GM13976 (cell line): ENCODE data around the gene OFD1.

Experiments used
- DNase-seq: peaks from one replicate; pipeline ENCODE4 v3.0.0; 2012; ENCODE audit warnings: low spot score
- CTCF ChIP-seq: IDR thresholded peaks from 2 replicates; pipeline ENCODE4 v1.5.1; 2012; ENCODE audit warnings: borderline replicate concordance, mild to moderate bottlenecking; ENCODE audit not compliant: insufficient read depth; ENCODE audit errors: extremely low read depth, missing control alignments, control extremely low read depth
- in situ Hi-C: fragments of 300-500 bp; cut with MboI; formaldehyde crosslinking; loops from one replicate; pipeline ENCODE4 v1.12.0; 2022; ENCODE audit warnings: low sequenced_read_pairs, mixed read lengths, inconsistent platforms; ENCODE audit not compliant: unreplicated experiment

The OFD1 gene

GRCh38 chrX:13732246-13733067 is 2.1 kb upstream of the OFD1 start:
- DNase-seq = no peak
- in situ Hi-C loops = no loop called here
- no peak for TF ChIP-seq CTCF

GRCh38 chrX:13733506-13733905 is 1.0 kb upstream of the OFD1 start:
- in situ Hi-C loops = no loop called here
- DNase-seq = no peak
- TF ChIP-seq CTCF = no peak

- in situ Hi-C loops = loop anchor here (10.0 kb wide), 1 partner anchor 283 kb away; the partner anchor contains the start of gene GEMIN8
- TF ChIP-seq CTCF = no peak
- DNase-seq = no peak
These were observed 7.1 kb downstream of the OFD1 start for GRCh38 chrX:13741695-13742094.

GRCh38 chrX:13742397-13743176 is 8.0 kb downstream of the OFD1 start:
- TF ChIP-seq CTCF = no peak
- in situ Hi-C loops = loop anchor here (10.0 kb wide), 1 partner anchor 282 kb away; the partner anchor contains the start of gene GEMIN8
- DNase-seq = peak; percentile 61

GRCh38 chrX:13747836-13748235 is 13.3 kb downstream of the OFD1 start:
- no peak for DNase-seq
- in situ Hi-C loops = loop anchor here (5.0 to 10.0 kb wide), 2 partner anchors 91 to 277 kb away; partner anchors contain the start of gene GEMIN8
- TF ChIP-seq CTCF = no peak

- DNase-seq = no peak
- TF ChIP-seq CTCF = no peak
- in situ Hi-C loops = loop anchor here (5.0 to 10.0 kb wide), 2 partner anchors 91 to 276 kb away; partner anchors contain the start of gene GEMIN8
These were observed 13.9 kb downstream of the OFD1 start for GRCh38 chrX:13748486-13748885.
